ENCODE data around the gene MATN1.

- TF ChIP-seq, protein P1, sequence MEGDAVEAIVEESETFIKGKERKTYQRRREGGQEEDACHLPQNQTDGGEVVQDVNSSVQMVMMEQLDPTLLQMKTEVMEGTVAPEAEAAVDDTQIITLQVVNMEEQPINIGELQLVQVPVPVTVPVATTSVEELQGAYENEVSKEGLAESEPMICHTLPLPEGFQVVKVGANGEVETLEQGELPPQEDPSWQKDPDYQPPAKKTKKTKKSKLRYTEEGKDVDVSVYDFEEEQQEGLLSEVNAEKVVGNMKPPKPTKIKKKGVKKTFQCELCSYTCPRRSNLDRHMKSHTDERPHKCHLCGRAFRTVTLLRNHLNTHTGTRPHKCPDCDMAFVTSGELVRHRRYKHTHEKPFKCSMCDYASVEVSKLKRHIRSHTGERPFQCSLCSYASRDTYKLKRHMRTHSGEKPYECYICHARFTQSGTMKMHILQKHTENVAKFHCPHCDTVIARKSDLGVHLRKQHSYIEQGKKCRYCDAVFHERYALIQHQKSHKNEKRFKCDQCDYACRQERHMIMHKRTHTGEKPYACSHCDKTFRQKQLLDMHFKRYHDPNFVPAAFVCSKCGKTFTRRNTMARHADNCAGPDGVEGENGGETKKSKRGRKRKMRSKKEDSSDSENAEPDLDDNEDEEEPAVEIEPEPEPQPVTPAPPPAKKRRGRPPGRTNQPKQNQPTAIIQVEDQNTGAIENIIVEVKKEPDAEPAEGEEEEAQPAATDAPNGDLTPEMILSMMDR (IDR thresholded peaks at IDR 0.05): no peak
- TF ChIP-seq ESRRA (CRISPR knock-in tag; IDR thresholded peaks at IDR 0.05; ENCODE audit: borderline replicate concordance) (no peak), IRF2 (CRISPR knock-in tag; IDR thresholded peaks at IDR 0.05; ENCODE audit: borderline replicate concordance, low read depth) (no peak), ZNF317 (CRISPR knock-in tag; IDR thresholded peaks at IDR 0.05; ENCODE audit: borderline replicate concordance, low read depth) (no peak)
These were observed 5.7 kb upstream of the MATN1 start for GRCh38 chr1:30728832-30729638.

Data from WTC11 (cell line).